ENCODE results near the gene GLRA1.
"Not testable (repeated sequence)": the region's sequence is repeated elsewhere in the genome, so short reads cannot be mapped to it uniquely, and the experiment has no call there.

GLRA1 gene

DNA sequence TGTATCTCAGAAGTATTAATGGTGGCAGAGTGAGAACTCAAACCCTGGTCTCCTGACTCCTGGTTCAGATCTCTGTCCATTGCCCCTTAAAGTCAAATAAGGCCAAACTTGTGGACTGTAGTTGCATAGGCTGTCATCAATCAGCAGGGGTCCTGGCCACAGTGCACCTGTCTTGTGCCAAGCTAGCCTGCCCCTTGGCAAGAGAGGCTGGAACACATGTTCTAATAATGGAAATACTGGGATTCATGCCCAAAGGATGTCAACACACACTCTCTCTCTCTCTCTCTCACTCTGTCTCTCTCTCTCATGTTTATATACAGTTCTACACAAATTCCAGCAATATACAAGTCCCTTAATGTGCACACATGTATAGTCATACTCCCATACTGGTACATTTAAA, 44.3 kb downstream of the GLRA1 start:
- no peak for FAIRE-seq

DNA sequence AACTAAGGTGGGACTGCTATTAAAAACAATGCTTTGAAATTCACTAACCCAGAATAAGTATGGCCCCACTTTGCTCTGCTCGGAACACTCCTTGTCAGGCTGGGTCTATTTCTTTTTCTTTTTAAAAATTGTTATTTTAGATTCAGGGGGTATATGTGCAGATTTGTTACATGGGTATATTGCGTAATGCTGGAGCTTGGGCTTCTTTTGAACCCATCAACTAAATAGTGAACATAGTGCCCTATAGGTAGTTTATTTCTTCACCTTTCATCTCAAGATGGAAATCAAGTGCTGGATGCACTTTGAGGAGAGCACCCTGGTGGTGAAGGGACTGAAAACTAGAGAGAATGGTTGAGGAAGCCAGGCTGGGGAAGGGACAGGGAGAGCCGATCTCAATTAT, 51.0 kb downstream of the GLRA1 start:
- no peak for FAIRE-seq

DNA sequence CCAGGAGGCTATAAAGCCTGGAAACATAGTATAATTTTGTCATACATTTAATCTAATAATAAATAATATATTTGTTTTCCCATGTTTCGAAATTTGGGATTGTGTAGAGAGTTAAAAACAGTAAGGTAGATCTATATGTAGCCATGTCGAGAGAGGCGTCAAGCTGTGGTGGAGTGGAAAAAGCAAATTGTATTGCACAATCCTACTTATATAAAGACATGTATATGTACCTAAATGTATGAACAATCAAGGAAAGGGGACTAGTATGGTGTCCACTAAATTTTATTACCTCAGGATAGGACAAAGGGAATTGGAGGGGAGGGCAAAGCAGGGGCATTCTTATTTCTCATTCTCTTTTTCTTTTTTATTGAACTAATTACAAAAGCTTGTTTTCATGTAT, 52.0 kb downstream of the GLRA1 start:
- no peak for FAIRE-seq

DNA sequence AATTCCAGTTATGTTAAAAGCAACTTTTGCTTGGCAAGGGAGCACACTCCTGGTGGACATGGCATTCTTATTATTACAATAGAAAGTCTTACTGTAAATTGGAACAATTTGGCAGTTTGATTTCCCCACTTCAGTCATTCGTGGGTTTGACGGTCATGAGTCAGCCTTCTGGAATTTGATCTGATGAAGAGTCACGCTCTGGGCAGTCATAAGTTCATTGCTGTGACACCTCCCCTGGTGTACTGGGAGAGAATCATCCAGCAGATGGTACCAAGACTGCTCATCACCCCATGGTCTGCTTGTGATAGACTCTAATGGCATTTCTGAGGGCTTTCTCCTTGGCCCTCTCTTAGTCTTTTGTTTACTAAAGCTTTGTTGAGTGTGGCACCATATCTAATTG, 53.8 kb downstream of the GLRA1 start:
- no peak for FAIRE-seq

DNA sequence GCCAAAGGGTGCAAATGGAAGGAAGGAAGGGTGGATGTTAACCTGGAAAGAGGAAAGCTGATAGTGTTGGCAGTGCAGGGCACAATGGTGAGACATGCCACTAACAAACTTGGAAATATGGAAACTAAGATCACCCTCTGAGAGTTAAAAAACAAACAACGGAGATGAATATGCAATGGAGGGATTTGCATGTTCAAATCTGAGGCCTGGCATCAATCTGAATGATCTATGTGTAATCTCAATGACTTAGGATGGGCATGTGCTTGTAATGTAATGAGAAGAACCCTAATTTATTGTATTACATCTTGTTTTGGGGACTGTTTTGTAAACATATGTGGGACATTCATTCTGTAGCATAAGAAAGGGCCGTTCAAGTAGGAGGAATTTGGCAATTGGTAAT, 54.4 kb downstream of the GLRA1 start:
- no peak for FAIRE-seq

DNA sequence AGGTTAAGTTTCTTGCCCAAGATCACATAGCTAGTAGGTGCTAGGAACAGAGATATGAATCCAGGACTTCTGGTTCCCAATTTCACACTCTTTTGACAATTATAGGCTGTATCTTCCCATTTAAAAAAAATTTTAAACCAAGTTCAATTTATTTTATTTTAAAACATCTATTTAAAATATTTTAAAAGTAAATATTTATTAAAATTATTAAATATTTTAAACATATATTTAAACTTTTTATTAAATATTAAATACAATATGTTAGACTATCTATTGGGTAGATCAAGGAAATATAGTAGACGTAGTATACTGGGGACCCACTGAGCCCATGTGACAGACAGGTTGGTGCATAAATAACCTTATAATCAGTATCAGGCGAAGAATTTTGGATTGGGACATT, 54.8 kb downstream of the GLRA1 start:
- peak; percentile 25 for FAIRE-seq

DNA sequence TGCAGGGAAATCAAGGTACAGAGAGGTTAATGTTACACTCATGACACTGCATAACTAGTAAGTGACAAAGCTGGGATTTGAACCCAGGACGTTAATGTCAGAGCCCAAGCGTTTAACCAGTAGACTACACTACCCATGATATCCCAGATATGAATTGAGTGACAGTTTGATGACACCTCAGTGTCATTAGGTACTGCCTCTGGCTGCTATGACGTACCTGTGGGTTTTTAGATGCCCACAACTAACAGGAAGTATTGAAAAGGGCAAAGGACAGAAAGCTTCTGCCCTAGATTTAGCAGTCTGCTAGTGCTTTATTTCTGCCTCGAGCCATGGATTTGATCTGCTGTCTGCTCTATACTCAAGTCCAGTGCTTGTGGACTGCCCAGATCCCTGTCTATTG, 56.2 kb downstream of the GLRA1 start:
- no peak for FAIRE-seq

DNA sequence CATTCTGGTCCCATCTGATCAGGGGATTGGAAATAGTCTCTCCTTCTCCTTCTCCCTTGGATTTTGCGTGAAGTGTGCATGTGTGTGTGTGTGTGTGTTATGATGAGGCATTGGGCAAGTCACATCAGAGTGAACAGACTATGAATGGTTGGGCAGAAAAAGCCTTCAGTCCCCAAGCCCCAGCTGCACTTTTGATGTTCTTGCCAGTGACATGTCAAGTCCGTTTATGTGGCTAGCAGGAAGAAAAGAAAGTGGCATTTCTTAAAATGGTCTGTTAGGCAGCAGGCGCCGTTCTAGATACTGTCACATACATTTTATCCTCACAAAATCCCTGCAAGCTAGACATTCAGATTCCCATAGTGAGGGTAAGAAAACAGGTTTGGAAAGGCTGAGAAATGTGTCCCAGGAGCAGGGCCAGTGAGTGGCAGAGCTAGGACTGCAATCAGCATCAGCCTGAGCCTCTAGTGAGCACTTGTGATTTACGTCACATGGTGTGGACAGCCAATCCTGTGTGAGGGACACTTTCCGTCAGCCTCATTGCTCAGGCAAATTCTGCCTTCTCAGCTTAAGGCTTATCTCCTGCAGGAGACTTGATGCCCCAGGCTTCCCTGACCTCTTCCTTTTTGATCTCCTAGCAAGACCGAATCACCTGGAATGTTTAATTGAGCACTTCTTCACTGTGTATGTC, 60.4 kb downstream of the GLRA1 start:
- no peak for FAIRE-seq

DNA sequence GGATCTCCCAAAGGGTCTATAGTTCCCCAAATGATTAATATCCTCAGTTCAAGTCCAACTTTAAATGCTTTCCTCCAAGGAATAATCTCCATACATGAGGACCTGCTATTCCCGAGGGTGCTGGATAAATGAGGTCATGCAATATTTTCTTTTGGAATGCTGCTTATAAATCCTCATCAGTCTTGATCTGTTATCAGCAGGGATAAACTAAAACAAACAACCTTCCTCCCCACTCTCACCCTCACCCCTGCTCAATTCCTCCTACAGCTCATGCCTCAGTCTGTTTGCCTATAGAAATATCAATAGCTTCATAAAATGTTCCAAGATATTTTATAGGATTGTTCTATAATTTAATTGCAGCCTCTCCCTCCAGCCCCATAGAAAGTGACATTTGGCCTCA, 61.1 kb downstream of the GLRA1 start:
- FAIRE-seq, result no peak

DNA sequence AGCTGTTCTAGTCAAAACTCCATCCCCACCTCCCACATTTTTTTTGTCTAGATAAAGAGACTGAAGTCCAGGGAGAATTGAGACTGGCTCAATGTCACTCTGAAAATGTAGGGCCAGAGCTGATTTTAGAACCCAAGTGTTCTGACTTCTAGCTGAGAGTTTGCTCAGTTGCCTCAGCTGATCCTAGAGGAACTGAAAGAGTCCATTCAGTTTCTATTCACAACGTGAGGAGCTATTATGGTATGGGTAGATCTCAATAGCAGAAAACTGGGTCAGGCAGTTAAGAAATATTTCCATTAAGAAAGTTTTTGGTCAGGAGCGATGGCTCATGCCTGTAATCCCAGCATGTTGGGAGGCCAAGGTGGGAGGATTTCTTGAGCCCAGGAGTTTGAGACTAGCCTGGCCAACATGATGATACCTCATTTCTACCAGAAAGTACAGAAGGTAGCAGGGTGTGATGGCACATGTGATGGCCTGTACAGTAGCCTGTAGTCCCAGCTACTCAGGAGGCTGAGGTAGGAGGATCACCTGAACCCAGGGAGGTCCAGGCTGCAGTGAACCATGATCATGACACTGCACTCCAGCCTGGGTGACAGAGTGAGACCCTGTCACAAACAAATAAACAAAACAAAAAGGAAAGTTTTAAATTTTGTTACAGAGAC, 61.7 kb downstream of the GLRA1 start:
- no peak for FAIRE-seq

DNA sequence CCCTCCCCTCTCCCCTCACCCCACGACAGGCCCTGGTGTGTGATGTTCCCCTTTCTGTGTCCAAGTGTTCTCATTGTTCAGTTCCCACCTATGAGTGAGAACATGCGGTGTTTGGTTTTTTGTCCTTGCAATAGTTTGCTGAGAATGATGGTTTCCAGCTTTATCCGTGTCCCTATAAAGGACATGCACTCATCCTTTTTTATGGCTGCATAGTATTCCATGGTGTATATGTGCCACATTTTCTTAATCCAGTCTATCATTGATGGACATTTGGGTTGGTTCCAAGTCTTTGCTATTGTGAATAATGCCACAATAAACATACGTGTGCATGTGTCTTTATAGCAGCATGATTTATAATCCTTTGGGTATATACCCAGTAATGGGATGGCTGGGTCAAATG, 63.8 kb downstream of the GLRA1 start:
- not testable (repeated sequence) for FAIRE-seq

DNA sequence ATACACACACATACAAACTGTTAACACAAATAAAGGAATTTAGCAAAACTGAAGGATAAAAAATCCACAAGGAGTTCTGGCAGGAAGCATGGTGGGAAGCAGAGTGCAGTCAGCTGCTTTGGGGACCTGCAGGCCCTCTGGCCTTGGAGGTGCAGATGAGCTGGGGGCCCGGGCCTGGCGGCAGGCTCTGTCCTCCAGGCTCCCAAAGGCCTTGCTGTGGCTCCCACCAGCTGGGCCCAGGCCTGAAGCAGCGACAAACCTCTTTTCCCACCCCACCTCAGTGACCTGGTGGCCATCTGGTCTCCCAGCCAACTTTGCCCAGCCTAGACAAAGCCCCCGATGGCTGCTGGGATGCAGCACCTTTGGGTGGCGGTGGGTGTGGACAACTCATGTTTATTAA, 67.8 kb downstream of the GLRA1 start:
- no peak for FAIRE-seq

DNA sequence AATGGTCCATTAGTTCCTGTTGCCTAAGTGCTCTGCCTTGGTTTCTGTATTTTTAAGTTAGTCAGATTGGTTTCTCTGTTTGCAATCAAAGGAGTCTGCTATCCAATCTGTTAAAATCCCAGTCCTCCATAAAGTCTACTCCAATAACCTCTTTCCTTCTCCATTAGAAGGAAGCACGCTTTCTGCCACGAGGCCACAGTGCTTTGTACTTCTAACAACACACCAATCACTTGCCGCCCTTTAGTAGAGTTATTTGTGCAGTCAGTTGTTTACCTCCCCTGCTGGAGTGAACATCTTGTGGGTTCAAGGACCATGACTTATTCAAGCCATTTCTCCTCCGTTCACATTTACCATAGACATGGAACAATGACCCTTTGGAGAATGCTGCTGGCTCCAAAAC, 69.0 kb downstream of the GLRA1 start:
- no peak for FAIRE-seq

DNA sequence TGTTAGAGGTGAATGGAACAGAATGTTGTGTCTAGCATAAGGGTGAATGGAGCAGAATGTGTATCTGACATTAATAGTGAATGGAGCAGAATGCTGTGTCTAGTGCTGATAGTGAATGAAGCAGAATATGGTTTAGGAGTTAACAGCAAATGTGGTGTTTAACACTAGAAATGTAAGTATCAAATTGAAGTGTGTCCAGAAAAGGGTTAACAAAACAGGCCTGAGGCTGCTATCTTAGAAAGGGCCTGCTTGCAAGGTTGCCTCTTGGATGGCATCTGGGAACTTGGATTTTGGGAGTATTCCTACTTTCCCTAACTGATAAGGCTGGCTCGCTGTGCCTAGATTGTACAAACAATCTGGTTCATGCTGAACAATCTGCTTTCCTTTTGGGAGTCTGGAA, 76.8 kb downstream of the GLRA1 start:
- FAIRE-seq, result no peak

DNA sequence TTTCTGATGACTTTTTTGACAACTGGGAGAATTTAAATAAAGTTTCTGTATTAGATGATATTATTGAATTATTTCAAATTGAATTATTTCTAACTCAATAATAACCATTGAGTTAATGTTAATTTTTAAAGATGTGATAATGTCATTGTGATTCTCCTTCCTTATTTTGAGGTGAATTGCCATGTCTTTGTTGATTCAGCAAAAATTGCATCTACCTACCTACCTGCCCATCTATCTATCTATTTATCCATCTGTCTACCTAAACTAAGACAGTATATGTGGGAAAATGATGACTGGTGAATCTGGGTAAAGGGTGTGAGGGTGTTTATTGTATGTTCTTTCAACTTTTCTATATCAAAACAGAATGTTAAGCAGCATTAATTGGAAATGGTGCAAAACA, 77.9 kb downstream of the GLRA1 start:
- FAIRE-seq, result no peak

DNA sequence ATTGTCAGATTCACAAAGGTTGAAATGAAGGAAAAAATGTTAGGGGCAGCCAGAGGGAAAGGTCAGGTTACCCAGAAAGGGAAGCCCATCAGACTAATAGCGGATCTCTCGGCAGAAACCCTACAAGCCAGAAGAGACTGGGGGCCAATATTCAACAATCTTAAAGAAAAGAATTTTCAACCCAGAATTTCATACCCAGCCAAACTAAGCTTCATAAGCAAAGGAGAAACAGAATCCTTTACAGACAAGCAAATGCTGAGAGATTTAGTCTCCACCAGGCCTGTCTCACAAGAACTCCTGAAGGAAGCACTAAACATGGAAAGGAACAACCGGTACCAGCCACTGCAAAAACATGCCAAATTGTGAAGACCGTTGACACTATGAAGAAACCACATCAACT, 91.8 kb downstream of the GLRA1 start:
- not testable (repeated sequence) for FAIRE-seq

DNA sequence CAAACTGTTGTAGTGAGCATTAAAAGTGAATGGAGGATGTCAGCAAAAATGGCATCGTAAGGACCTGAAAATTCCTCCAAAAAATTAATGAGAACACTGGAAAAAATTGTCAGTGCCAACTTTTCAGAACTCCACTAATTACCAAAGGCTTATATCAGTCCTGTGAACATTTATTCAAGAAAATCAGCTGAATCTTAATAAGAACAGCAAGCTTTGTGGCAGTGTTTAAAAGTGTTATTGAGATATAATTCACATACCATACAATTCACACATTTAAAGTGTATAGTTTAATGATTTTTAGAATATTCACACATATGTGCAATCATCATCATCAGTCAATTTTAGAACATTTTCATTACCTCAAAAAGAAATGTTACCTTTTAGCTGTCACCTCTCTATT, 95.3 kb downstream of the GLRA1 start:
- FAIRE-seq, result no peak

DNA sequence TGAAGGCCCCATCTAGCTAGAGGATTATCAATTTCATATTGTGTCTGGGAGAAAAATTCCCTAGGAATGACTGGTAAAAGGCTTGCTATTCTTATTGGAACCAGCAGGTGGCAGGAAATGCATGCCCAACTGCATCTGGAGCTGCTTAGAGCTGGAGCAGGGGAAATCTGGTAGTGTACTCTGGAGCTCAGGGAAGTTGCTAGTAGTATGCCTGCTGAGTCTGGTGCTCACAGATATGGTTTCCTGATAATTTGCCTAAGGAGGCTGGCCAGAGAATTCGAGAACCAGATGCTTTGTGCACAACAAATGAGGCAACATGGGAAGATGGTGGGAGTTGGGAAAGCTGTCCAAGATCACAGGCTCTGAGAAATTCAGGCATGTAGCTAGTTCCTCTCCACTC, 99.2 kb downstream of the GLRA1 start:
- FAIRE-seq, result peak; percentile 74

DNA sequence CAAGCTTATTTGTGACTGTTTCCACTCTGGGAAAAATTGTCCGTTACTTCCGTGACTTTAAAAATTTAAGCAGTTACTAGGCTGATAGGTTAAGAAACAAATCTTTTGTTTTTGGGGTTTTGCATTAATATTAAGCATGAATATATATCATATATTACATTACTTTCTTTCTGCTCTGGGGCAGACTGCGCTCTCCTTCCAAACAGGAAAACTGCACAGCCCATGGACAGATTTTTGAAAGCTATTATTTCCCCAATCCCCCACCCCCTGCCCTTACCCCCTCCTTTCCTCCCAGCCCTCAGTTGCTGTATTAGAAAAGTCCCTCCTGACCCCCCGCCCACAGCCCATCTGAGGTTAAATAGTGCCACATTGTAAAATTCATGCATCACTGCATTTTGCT, 102.5 kb downstream of the GLRA1 start:
- FAIRE-seq, result no peak

DNA sequence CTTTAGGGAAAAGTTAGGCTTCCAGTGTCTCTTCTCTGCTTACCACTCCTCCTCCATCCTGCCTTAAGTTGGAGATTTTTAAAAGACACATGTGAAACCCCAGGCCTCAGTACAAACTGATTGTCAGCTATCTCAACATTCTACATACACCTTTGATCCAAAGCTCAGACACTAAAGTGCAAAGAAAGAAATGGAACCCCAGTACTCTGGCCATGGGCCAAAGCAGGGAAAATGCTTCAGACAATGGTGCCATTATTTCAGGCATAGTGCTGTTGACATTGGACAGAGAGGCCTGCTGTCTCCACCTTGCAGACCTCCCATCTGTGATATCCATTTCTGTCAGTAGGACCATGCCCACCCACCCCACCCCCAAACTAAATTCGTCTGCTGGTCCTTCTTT, 103.7 kb downstream of the GLRA1 start:
- FAIRE-seq, result no peak

DNA sequence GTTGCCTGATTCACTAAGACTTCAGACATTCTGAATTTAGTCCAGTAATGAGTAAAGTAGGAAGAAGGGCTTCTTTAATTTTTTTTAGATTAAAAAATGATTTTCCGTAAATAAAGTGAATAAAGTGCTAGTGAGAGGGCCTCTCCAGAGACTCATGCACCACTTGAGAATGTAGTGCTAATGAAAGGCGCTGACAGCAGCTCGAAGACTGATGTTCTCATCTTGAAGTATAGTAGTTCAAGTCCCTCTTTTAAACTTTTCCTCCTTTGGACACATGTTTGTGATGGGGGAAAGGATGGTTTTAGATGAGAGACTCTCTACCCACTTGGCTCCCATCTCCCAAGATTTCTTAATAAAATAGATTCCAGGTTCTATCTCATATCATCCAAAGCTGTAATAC, 104.4 kb downstream of the GLRA1 start:
- FAIRE-seq, result no peak

DNA sequence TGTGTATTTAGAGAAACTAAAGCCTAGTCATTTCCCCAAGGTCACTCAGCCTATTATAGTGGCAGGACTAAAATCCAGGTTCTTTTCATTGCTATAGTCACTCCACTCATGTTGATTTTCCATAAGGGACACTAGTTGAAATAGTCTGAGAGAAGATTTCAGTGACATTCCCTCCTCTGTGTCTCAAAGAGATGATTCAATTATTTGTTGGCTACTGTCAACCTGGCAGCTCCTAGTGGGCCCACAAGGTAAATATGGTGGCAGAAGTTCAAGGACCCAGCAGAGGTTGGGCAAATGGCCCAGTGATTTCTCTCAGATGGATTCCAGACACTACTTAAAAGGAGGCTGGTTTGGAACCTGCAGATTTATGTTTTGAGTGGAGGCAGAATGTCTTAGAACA, 104.8 kb downstream of the GLRA1 start:
- no peak for FAIRE-seq

DNA sequence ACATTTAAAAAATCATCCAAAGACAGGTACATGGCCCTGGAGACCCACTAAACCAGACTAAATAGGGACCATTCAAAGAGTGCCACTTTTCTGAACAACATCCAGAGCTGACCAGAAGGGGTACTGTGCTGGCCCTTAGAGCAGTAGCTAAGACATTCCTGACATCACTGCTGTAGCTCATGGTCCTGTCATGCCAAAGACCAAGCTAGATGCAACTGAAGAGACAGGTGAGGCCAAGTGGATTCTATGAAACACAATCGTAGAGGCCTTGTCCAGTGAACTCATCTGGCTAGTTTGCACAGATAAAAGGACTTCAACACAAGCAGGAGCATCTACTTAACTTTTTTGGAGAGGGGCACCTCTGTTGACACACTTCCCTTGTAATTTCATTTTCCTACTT, 109.6 kb downstream of the GLRA1 start:
- no peak for FAIRE-seq

DNA sequence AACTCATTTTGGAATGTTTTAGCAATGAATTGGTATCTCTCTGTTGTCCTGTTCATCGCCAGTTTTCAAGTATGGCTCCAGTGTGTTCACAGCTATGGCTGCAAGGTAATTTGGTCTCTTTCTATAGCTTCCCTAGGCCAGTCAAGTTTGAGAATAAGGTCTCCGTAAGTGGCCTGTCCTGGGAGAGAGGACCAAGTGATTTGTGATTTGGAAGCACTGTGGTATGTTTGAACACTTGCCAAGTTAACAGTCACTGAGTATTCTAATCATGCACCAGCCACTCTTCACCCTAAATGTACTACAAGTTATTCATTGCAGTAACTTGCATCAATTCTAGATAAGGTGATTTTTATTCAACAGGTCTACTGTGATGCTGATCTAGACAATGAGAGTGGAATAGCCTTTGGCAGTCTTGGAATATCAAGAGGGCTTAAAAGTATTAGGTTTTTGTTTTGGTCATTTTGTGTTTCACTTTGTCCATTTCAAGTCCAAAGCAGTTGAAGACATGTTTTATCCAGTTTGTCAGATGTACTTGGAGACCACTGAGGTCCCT, 111.8 kb downstream of the GLRA1 start:
- FAIRE-seq, result no peak

Measured in TTC549 (cell line).